Kidney capillary endothelial cell (primary cell): Measurements from ENCODE around the gene DIRAS2.

ENCODE experiments used
- DNase-seq: peaks from one replicate; pipeline ENCODE4 v3.0.0-alpha.2; 2018; ENCODE audit warnings: low spot score

The DIRAS2 gene

GRCh38 chr9:90612957-90613356 is 29.7 kb downstream of the DIRAS2 start:
- DNase-seq, result no peak

DNA sequence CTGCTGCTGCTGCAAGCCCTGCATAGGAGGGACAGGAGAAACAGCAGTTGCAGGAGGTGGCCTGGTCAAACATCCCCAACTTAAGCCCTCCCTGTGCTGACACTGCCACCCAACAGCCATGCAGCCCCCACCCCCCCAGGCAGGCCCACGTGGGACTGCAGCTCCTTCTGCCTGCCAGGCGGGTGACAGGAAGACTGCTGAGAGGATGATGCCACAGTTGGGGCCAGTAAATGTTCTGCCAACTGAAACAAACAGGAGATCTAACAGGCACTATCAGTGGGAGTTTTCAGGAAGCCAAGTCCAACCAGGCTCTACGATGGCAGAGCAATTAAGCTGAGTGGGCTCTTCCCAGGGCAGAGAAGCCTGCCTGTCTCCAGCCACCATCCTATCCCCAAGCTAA is 31.1 kb downstream of the DIRAS2 start:
- DNase-seq, result no peak

DNA sequence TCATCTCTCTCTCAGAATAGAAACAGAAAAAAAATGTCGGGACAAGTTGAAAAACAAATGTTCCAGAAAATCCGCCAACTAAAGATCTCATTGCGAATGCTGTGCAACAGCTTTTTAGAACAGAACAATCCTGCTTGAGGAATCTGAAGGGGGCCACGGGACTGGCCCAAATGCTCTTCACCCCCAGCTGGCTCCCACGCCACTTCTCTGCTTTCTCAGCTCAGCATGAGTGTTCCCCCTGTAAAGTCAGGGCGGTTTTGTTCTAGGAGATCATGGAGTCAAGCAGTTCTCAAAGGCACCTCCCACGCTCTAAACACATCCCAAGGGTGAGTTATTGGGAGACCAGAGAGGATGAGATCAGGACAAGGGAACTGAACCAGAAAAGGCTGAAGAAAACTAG is 31.5 kb downstream of the DIRAS2 start:
- DNase-seq, result no peak

DNA sequence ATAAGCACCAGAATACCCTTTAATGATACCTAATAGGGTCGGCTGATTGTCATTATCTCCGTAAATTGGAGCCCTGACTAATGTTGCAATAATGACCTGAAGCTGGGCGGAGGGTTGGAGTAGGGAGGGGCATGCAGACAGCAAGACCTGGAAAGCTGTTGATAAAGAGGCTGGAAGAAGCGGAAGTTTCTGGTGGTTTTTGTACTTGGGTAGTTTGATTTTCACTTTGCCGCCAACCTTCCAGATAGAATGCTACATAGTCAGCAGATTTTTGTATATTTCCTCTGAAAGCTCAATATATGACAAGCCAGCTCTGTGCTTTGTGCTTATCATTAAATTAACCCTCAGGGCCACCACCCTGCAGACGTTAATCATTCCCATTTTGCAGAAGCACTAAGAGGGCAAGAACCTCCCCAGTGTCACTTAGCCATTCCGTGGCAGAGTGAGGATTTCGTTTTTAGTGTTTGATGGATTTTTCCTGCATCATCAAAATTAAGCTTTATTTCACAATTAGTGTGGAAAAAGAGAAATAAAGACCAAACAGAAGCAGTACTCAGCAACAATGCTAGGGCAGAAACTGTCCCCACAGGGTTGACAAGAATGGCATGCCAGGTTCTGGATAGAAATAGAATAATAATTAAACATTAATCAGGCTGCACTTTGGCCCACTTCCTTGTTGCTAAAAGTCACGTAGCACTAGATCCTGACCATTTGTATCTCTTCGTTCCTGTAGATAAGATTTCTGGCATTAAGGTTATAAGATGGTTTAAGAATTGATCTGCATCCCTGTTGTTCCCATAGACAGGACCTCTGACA is 34.7 kb downstream of the DIRAS2 start:
- DNase-seq, result no peak

GRCh38 chr9:90600029-90600428 is 42.6 kb downstream of the DIRAS2 start:
- DNase-seq, result no peak

GRCh38 chr9:90598191-90598590 is 44.4 kb downstream of the DIRAS2 start:
- DNase-seq, result no peak

GRCh38 chr9:90593646-90594045 is 49.0 kb downstream of the DIRAS2 start:
- no peak for DNase-seq

- DNase-seq, result no peak
These were observed 62.0 kb downstream of the DIRAS2 start for GRCh38 chr9:90580576-90580975.

DNA sequence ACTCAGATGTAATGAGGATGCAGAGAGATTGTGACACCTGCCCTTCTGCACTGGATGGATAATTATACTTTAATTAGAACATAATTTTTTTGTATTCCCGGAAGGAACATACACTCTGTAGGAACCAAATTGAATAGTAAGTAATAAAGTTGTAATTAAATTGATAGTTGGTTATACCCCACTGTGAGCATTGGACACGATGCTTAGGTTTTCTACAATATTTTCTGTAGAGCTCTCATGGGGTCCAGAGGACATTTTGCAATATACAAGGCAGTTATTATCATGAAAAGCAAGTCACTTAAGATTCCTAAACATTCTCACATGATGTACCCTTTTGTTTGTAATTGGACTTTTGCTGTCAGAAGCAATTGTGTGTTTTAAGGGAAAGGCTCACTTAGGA is 63.4 kb downstream of the DIRAS2 start:
- no peak for DNase-seq

DNA sequence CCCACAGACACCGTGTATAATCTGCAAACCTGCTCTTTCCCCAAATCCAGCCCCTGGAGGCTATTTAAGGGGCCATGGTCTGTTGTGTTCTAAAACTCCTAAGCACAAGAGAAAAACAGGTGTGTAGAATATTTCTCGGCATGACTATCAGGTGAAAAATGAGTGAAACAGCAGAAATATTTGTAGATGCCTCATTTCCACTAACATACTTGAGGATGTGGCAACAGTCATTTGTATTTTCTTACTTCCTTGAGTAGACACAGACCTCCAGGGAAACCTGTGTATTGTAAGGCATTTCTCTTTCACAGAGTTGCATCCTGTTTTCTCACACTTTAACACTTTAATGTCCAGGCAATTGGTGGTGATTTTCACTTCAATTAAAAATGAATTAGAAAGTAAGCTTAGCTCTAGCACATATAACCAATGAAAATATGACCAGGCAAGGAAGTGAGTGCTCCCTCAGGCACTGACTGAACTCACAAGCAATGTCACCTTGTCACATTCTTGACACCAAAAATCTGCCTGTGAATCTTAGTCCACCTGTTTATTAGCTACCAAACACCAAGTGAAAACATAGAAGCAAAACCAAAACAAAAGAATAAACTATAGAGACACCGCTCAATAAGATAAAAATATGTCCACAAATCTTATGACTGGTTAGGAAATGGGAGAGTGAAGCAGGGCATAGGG is 64.4 kb downstream of the DIRAS2 start:
- peak; percentile 17 for DNase-seq

DNA sequence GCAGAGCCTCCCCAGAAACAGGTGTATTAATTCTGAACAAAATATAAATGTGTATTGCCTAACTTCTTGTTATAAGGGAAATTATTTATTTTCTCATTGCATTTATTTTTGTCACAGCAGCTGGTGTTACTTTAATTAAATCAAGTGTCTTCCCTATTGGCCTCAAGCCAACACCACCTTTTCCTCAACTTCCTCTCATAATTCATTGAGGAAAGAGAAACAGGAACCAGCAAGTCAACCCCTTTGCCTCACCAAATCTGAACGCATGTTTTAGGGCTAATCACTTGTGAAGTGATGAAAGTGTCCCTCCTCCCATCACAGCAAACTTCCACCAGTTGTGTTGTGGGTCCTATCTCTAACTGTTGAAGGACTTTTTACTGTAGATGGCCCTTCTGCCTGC is 73.1 kb downstream of the DIRAS2 start:
- no peak for DNase-seq

- DNase-seq, result no peak
These were observed 74.0 kb downstream of the DIRAS2 start for GRCh38 chr9:90568667-90569066.

GRCh38 chr9:90562229-90562628 is 80.4 kb downstream of the DIRAS2 start:
- no peak for DNase-seq
